Body of pancreas (tissue), 4 donors: ENCODE data around the gene CDC42BPA. TPM values are rescaled to one million over a fixed set of nuclear protein-coding genes. Genes with fewer than 3 reads are reported as not detected.

Source experiments
- ATAC-seq: fragments of 150-250 bp; one replicate; pipeline ENCODE4 v1.9.1; 2016
- DNase-seq, 4 donors: peaks; one replicate each; pipeline ENCODE4 v3.0.0-alpha.2; 2019
- H3K27ac ChIP-seq, 4 donors: fragments of 200-600 bp; sonication (generic); 1 replicate in 3 of 4; 2 replicates in 1 of 4; pipeline versions ENCODE4 v1.5.1 to v1.6.1; 2016 to 2019; ENCODE audit warnings: mild to moderate bottlenecking in 1 of 4, mixed read lengths in 1 of 4, moderate library complexity in 1 of 4
- H3K27me3 ChIP-seq, 2 donors: fragments of 200-600 bp; sonication (generic); one replicate each; pipeline ENCODE4 v1.6.0; 2016; ENCODE audit warnings: mild to moderate bottlenecking in 1 of 2
- H3K36me3 ChIP-seq, 2 donors: fragments of 200-600 bp; sonication (generic); replicated peaks in 1 of 2; 2 replicates each; pipeline ENCODE4 v1.5.1; 2016; ENCODE audit warnings: low read depth in 2 of 2; ENCODE audit not compliant: insufficient read depth in 1 of 2
- H3K4me1 ChIP-seq: fragments of 200-600 bp; sonication (generic); one replicate; pipeline ENCODE4 v1.6.0; 2016
- H3K4me3 ChIP-seq, 2 donors: fragments of 200-600 bp; sonication (generic); 1 replicate in 1 of 2; 2 replicates in 1 of 2; pipeline ENCODE4 v1.5.1; 2016 to 2019
- H3K9me3 ChIP-seq, 3 donors: fragments of 200-600 bp; sonication (generic); 1 replicate in 2 of 3; 2 replicates in 1 of 3; pipeline ENCODE4 v1.5.1; 2016
- POLR2A ChIP-seq, 3 donors: fragments of 450-650 bp; IDR thresholded peaks; one replicate each; pipeline ENCODE4 v1.6.1; 2016; ENCODE audit warnings: antibody characterized with exemption in 3 of 3, mild to moderate bottlenecking in 2 of 3
- WGBS, 2 donors: methylation state at CpG; one replicate each; pipeline ENCODE4 v1.1.5; 2017; 5-methylcytosine and 5-hydroxymethylcytosine counted together
- intact Hi-C: fragments of 100-400 bp; cut with DNase I; formaldehyde crosslinking; loops from one replicate; pipeline ENCODE4 v1.15.1; 2023
- total RNA-seq, 2 donors: library from RNA; depleted of rRNA; stranded (reverse); fragments of >200 nt; gene quantifications; one replicate each; pipeline ENCODE4 v1.1.0, GENCODE V29; 2016
- TF ChIP-seq, protein P1 (sequence below), 7 experiments: fragments of 450-650 bp in 4 of 7; fragments of 200-600 bp in 3 of 7; sonication (generic) in 3 of 7; IDR thresholded peaks; one replicate each; pipeline ENCODE4 v1.5.1; 2016 to 2019; ENCODE audit warnings: antibody characterized with exemption in 7 of 7

Gene CDC42BPA
- total RNA-seq, 2 donors from 2014 or later: 35.9 to 37.6 TPM

DNA sequence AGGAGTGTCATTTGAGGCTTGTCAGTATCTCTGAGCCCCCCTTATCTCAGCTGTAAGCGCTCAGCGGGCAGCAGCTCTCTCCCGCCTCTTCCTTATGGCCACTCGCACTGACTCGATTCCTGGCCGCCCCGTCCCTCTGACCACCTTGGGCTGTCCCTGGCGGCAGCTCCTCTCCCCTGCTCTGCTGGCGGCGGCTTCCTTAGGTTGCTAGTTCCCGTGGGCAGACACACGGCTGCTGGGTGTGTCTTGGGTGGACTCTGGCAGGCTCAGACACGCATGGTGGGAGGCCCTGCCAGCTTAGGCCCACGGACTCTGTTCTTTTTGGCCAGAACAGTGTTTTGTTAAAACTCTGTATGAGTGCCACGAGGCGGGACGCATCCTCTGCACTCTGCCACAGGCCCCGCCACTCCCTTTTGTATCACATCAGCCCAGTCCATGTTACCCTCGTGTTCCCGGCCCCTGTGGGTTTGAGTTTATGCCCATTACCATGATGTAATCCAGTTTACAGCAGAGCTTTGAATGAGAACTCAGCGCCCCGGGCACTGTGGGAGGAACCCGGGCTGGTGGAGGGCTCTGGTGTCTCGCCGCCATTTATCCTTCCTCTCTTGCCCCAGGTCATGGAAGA lies 332.3 kb downstream of the CDC42BPA start:
- intact Hi-C loops: no loop called here
- no peaks in the 10 kb centered on the region for H3K9me3 ChIP-seq
- H3K4me3 ChIP-seq: no peak overlapping the region
- no peak for ATAC-seq
- H3K27me3 ChIP-seq: no peaks in the 10 kb centered on the region
- no peak for TF ChIP-seq POLR2A (IDR thresholded peaks at IDR 0.05)
- TF ChIP-seq, protein P1, sequence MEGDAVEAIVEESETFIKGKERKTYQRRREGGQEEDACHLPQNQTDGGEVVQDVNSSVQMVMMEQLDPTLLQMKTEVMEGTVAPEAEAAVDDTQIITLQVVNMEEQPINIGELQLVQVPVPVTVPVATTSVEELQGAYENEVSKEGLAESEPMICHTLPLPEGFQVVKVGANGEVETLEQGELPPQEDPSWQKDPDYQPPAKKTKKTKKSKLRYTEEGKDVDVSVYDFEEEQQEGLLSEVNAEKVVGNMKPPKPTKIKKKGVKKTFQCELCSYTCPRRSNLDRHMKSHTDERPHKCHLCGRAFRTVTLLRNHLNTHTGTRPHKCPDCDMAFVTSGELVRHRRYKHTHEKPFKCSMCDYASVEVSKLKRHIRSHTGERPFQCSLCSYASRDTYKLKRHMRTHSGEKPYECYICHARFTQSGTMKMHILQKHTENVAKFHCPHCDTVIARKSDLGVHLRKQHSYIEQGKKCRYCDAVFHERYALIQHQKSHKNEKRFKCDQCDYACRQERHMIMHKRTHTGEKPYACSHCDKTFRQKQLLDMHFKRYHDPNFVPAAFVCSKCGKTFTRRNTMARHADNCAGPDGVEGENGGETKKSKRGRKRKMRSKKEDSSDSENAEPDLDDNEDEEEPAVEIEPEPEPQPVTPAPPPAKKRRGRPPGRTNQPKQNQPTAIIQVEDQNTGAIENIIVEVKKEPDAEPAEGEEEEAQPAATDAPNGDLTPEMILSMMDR (IDR thresholded peaks at IDR 0.05): no peak
- WGBS, 2 donors: 91 to 95% methylated on average over 10 to 25 of the region's 25 CpGs
- peak in 1 of 4 donors; percentile 17 for DNase-seq
- H3K27ac ChIP-seq: no peak overlapping the region
- peaks cover 16 to 22% of the 10 kb centered on the region in 2 donors for H3K36me3 ChIP-seq
- H3K4me1 ChIP-seq: peaks cover 44% of the 10 kb centered on the region

DNA sequence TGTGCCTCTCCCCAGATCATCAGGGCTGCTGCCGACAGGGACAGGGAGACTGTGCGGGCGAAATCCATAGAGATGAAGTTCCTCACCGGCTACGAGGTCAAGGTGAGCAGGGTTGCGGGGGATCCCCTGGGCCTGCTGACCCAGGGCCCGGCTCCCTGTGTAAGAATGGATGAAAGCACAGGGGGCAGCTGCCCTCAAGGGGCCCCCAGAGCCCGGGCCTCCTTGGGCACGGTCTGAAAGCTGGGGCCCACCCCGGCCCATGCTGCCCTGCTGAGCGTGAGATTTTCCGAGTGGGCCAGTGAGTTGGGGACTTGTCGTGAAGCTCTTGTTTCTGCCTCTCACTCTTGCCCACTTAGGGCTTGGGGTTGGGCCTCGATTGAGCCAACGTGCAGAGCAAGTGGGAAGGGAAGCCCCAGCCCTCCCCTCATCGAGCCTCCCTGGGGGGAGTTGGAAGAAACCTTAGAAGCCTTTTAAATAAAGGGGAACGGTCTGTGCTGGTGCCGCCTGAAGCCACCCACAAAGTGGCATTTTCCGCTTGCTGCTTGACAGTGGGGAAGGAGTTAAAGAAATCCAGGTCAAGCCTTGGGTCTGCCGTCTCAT lies 333.0 kb downstream of the CDC42BPA start:
- H3K9me3 ChIP-seq: no peaks in the 10 kb centered on the region
- H3K27me3 ChIP-seq: no peaks in the 10 kb centered on the region
- no peak for TF ChIP-seq POLR2A (IDR thresholded peaks at IDR 0.05)
- TF ChIP-seq, protein P1 (IDR thresholded peaks at IDR 0.05): no peak
- no peak overlapping the region for H3K4me3 ChIP-seq
- intact Hi-C loops: no loop called here
- DNase-seq (no peak), ATAC-seq (no peak)
- peaks cover 44% of the 10 kb centered on the region for H3K4me1 ChIP-seq
- H3K27ac ChIP-seq: no peak overlapping the region
- 87 to 91% methylated on average over 17 to 20 of the region's 20 CpGs for WGBS, 2 donors
- peaks cover 16 to 22% of the 10 kb centered on the region in 2 donors for H3K36me3 ChIP-seq

- Histone ChIP-seq H3K9me3 (no peaks in the 10 kb centered on the region), H3K27ac (no peak overlapping the region), H3K27me3 (no peaks in the 10 kb centered on the region), H3K4me1 (peaks cover 43% of the 10 kb centered on the region), H3K36me3 (peaks cover 16 to 22% of the 10 kb centered on the region in 2 donors), H3K4me3 (no peak overlapping the region)
- intact Hi-C loops: no loop called here
- no peak for ATAC-seq
- WGBS, 2 donors: 72 to 87% methylated on average over 9 to 18 of the region's 18 CpGs
- peak in 1 of 4 donors; percentile 14 for DNase-seq
- TF ChIP-seq POLR2A (IDR thresholded peaks at IDR 0.05): no peak
These were observed 333.6 kb downstream of the CDC42BPA start for GRCh38 chr1:226984521-226985238.

DNA sequence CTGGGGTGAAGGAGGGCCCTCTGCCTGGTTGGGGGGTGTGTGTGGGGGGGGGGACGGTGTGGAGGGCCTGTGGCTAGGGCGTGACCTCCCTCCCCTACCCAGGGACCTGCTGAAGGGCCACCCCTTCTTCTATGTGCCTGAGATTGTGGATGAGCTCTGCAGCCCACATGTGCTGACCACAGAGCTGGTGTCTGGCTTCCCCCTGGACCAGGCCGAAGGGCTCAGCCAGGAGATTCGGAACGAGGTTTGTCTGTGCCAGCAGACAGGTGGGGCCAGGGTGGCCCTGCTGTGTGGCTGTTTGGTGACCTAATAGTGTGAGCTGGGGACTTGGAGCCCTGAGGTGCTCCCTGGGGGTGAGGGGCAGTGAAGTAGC lies 334.3 kb downstream of the CDC42BPA start:
- Histone ChIP-seq H3K27me3 (no peaks in the 10 kb centered on the region), H3K27ac (peak overlapping the region in 1 of 4 donors; percentile 14), H3K9me3 (no peaks in the 10 kb centered on the region), H3K4me1 (peaks cover 36% of the 10 kb centered on the region), H3K36me3 (peaks cover 17 to 22% of the 10 kb centered on the region in 2 donors), H3K4me3 (no peak overlapping the region)
- WGBS, 2 donors: 81 to 90% methylated on average over 3 to 5 of the region's 5 CpGs
- DNase-seq (no peak), ATAC-seq (no peak)
- intact Hi-C loops: no loop called here
- TF ChIP-seq, protein P1 (IDR thresholded peaks at IDR 0.05): no peak
- no peak for TF ChIP-seq POLR2A (IDR thresholded peaks at IDR 0.05)

DNA sequence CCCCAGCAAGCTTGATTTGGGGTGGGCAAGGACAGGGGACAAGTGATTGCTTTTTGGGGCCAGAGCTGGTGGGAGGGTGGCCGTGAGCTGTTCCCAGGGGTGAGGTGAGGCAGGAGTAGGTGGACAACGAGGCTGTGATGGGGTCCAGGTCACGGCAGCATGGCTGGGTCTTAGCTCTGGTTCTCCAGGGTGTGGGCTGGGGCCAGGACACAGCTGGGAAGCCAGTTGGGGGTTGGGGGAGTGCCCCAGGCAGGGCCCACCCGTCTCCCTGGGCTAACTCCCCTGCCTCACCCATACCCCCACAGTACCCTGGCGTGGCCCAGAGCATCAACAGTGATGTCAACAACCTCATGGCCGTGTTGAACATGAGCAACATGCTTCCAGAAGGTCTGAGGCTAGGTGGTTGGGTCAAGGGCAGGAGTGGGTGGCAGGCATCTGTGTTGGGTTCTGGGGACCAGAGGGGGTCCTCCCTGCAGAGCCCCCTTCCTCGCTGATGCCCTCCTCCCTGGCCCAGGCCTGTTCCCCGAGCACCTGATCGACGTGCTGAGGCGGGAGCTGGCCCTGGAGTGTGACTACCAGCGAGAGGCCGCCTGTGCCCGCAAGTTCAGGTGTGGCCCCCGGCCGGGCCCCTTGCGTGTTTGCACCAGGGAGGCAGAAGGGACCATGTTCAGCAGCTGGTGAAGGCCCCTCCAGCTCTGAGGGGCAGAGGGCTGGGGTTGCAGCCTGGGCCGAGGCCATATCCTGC lies 334.9 kb downstream of the CDC42BPA start:
- peaks cover 31% of the 10 kb centered on the region for H3K4me1 ChIP-seq
- H3K36me3 ChIP-seq: peaks cover 21 to 22% of the 10 kb centered on the region in 2 donors
- WGBS, 2 donors: 96% methylated on average over 13 to 18 of the region's 18 CpGs
- ATAC-seq: no peak
- intact Hi-C loops: no loop called here
- DNase-seq: no peak
- no peak for TF ChIP-seq POLR2A (IDR thresholded peaks at IDR 0.05)
- TF ChIP-seq, protein P1 (IDR thresholded peaks at IDR 0.05): no peak
- no peaks in the 10 kb centered on the region for H3K9me3 ChIP-seq
- H3K27me3 ChIP-seq: no peaks in the 10 kb centered on the region
- H3K27ac ChIP-seq: peak overlapping the region in 1 of 4 donors; percentile 14
- H3K4me3 ChIP-seq: no peak overlapping the region
